ENCODE results near the gene ARID1A. TPM values are rescaled to one million over a fixed set of nuclear protein-coding genes. Genes with fewer than 3 reads are reported as not detected.

The ARID1A gene
- polyA plus RNA-seq, 1 donor (not counting 4 experiments of a cell fraction or from before 2014, with no cell fraction given): 10.2 TPM

DNA sequence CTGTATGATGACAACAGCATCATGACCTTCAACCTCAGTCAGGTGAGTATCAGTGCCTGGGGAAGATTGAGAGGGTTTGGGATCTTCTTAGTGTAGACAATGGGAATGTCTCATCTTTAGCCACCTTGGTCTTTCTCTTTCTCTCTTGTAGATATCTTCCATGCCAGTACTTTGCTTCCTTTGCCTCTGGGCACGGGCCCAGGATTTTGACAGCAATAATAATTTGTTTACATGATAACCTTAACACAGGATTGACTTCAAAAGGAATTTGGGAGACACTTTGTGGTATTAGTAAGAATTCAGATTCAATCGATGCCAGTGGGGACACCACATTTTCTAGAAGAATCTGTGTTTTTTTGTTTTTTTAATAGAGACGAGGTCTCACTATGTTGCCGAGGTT is 79.9 kb downstream of the ARID1A start:
- dilution Hi-C loops (cut with MboI; ENCODE audit: extremely low pct_ligation_motif_present, low sequenced_read_pairs): no loop called here
- H3K9ac ChIP-seq (ENCODE audit: control insufficient read depth, extremely low read depth, insufficient read depth, low read length): no peak overlapping the region
- H3K4me3 ChIP-seq (ENCODE audit: control insufficient read depth in 2 of 3, extremely low read depth in 1 of 3, insufficient read depth in 2 of 3, low read depth in 1 of 3, low read length in 3 of 3): no peak overlapping the region
- no peaks in the 10 kb centered on the region for H3K9me3 ChIP-seq (ENCODE audit: control insufficient read depth, low read depth, low read length)
- H3K4me2 ChIP-seq (ENCODE audit: control insufficient read depth, extremely low read depth, insufficient read depth, low read depth, low read length): no peak overlapping the region
- no peaks in the 10 kb centered on the region for H3K27me3 ChIP-seq (ENCODE audit: control insufficient read depth, extremely low read depth, insufficient read depth, low read length)
- FAIRE-seq (no peak), DNase-seq (ENCODE audit: low read depth, low spot score) (no peak)
- peaks cover 27% of the 10 kb centered on the region for H3K4me1 ChIP-seq (ENCODE audit: control insufficient read depth, extremely low read depth, insufficient read depth, low read length)
- no peak overlapping the region for H3K27ac ChIP-seq (ENCODE audit: control insufficient read depth, insufficient read depth, low read length)
- peaks cover 50 to 54% of the 10 kb centered on the region in 2 experiments for H3K36me3 ChIP-seq (ENCODE audit: control insufficient read depth in 2 of 2, extremely low read depth in 1 of 2, insufficient read depth in 2 of 2, low read length in 2 of 2)
- peaks cover 4% of the 10 kb centered on the region for H4K20me1 ChIP-seq (ENCODE audit: control insufficient read depth, extremely low read depth, insufficient read depth, low read length)
- TF ChIP-seq EZH2 (IDR thresholded peaks at IDR 0.05; ENCODE audit: low read length): no peak
- no peak for TF ChIP-seq CTCF (optimal IDR thresholded peaks at IDR 0.05 in 1 of 3, IDR thresholded peaks at IDR 0.05 in 1 of 3, conservative IDR thresholded peaks at IDR 0.05 in 1 of 3; ENCODE audit: extremely low read depth in 1 of 3, insufficient read depth in 2 of 3, low read length in 3 of 3)
- no peaks in the 10 kb centered on the region for H3K9me1 ChIP-seq (ENCODE audit: control insufficient read depth, extremely low read depth, insufficient read depth, low read length)
- no peak overlapping the region for H2AFZ ChIP-seq (ENCODE audit: control insufficient read depth, low read length)
- peaks cover 4% of the 10 kb centered on the region for H3K79me2 ChIP-seq (ENCODE audit: control insufficient read depth, insufficient read depth, low read length)

DNA sequence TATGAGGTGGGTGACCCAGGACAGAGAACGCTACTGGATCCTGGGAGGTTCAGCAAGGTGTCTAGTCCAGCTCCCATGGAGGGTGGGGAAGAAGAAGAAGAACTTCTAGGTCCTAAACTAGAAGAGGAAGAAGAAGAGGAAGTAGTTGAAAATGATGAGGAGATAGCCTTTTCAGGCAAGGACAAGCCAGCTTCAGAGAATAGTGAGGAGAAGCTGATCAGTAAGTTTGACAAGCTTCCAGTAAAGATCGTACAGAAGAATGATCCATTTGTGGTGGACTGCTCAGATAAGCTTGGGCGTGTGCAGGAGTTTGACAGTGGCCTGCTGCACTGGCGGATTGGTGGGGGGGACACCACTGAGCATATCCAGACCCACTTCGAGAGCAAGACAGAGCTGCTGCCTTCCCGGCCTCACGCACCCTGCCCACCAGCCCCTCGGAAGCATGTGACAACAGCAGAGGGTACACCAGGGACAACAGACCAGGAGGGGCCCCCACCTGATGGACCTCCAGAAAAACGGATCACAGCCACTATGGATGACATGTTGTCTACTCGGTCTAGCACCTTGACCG is 83.4 kb downstream of the ARID1A start:
- H3K4me1 ChIP-seq (ENCODE audit: control insufficient read depth, extremely low read depth, insufficient read depth, low read length): no peaks in the 10 kb centered on the region
- FAIRE-seq: no peak
- H3K27me3 ChIP-seq (ENCODE audit: control insufficient read depth, extremely low read depth, insufficient read depth, low read length): no peaks in the 10 kb centered on the region
- dilution Hi-C loops (cut with MboI; ENCODE audit: extremely low pct_ligation_motif_present, low sequenced_read_pairs): no loop called here
- no peak for DNase-seq (ENCODE audit: low read depth, low spot score)
- peaks cover 4% of the 10 kb centered on the region for H3K79me2 ChIP-seq (ENCODE audit: control insufficient read depth, insufficient read depth, low read length)
- H3K4me3 ChIP-seq (ENCODE audit: control insufficient read depth in 2 of 3, extremely low read depth in 1 of 3, insufficient read depth in 2 of 3, low read depth in 1 of 3, low read length in 3 of 3): no peak overlapping the region
- peaks cover 34 to 46% of the 10 kb centered on the region in 2 experiments for H3K36me3 ChIP-seq (ENCODE audit: control insufficient read depth in 2 of 2, extremely low read depth in 1 of 2, insufficient read depth in 2 of 2, low read length in 2 of 2)
- no peaks in the 10 kb centered on the region for H4K20me1 ChIP-seq (ENCODE audit: control insufficient read depth, extremely low read depth, insufficient read depth, low read length)
- H3K27ac ChIP-seq (ENCODE audit: control insufficient read depth, insufficient read depth, low read length): no peak overlapping the region
- no peaks in the 10 kb centered on the region for H3K9me3 ChIP-seq (ENCODE audit: control insufficient read depth, low read depth, low read length)
- no peaks in the 10 kb centered on the region for H3K9me1 ChIP-seq (ENCODE audit: control insufficient read depth, extremely low read depth, insufficient read depth, low read length)
- H3K9ac ChIP-seq (ENCODE audit: control insufficient read depth, extremely low read depth, insufficient read depth, low read length): no peak overlapping the region
- H2AFZ ChIP-seq (ENCODE audit: control insufficient read depth, low read length): no peak overlapping the region
- no peak overlapping the region for H3K4me2 ChIP-seq (ENCODE audit: control insufficient read depth, extremely low read depth, insufficient read depth, low read depth, low read length)
- TF ChIP-seq EZH2 (IDR thresholded peaks at IDR 0.05; ENCODE audit: low read length): no peak
- TF ChIP-seq CTCF (optimal IDR thresholded peaks at IDR 0.05 in 1 of 3, IDR thresholded peaks at IDR 0.05 in 1 of 3, conservative IDR thresholded peaks at IDR 0.05 in 1 of 3; ENCODE audit: extremely low read depth in 1 of 3, insufficient read depth in 2 of 3, low read length in 3 of 3): no peak

All from keratinocyte (primary cell).